Measurements from ENCODE around the gene CD27.

GRCh38 chr12:6460751-6461371 is 16.1 kb downstream of the CD27 start:
- TF ChIP-seq TAF1 (IDR thresholded peaks at IDR 0.05; ENCODE audit: low read depth, low read length) (no peak), SPI1 (IDR thresholded peaks at IDR 0.05; ENCODE audit: low read depth, low read length) (no peak), POLR2AphosphoS5 (IDR thresholded peaks at IDR 0.05; ENCODE audit: low read depth, low read length) (0 out of 2 replicates have a peak, but pooled peaks have one; percentile 36), POLR2A (IDR thresholded peaks at IDR 0.05; ENCODE audit: low read depth, low read length) (no peak)

All from GM12891 (cell line).